Cardiac muscle cell (in vitro differentiated cells and primary cell): ENCODE results near the gene DAB1. TPM values are rescaled to one million over a fixed set of nuclear protein-coding genes. Genes with fewer than 3 reads are reported as not detected.

Experiments used
- DNase-seq, 2 donors: peaks; one replicate each; pipeline versions ENCODE4 v3.0.0 to v3.0.0-alpha.2; 2010 to 2017; ENCODE audit warnings: low read depth in 1 of 2, low spot score in 1 of 2
- H3K27ac ChIP-seq: fragments of 200-600 bp; sonication (generic); 2 replicates; pipeline ENCODE4 v1.5.1; 2016
- H3K27me3 ChIP-seq: fragments of 200-600 bp; sonication (generic); 2 replicates; pipeline ENCODE4 v1.6.0; 2016; ENCODE audit warnings: control low read depth
- H3K36me3 ChIP-seq: fragments of 200-600 bp; sonication (generic); 2 replicates; pipeline ENCODE4 v1.5.1; 2016; ENCODE audit warnings: control low read depth
- H3K4me1 ChIP-seq: fragments of 200-600 bp; sonication (generic); 2 replicates; pipeline ENCODE4 v1.8.1; 2017; ENCODE audit warnings: low read depth, mild to moderate bottlenecking, mixed run types
- H3K4me3 ChIP-seq: fragments of 200-600 bp; sonication (generic); 2 replicates; pipeline ENCODE4 v1.5.1; 2016; ENCODE audit warnings: mild to moderate bottlenecking
- H3K9me3 ChIP-seq: fragments of 200-600 bp; sonication (generic); 2 replicates; pipeline ENCODE4 v1.5.1; 2017; ENCODE audit warnings: low read depth, mild to moderate bottlenecking, control low read depth
- CTCF ChIP-seq: IDR thresholded peaks from 2 replicates; pipeline ENCODE4 v1.5.1; 2012; ENCODE audit warnings: low read depth, mild to moderate bottlenecking, low read length
- polyA plus RNA-seq: library from polyadenylated mRNA; unstranded; fragments of >200 nt; fragmentation: Nextera tagmentation; extraction: Ambion mirVana; gene quantifications from 2 replicates; pipeline ENCODE4 v1.2.1, GENCODE V29; 2016
- total RNA-seq: library from RNA; depleted of rRNA; stranded (reverse); fragments of >200 nt; gene quantifications from 2 replicates; pipeline ENCODE4 v1.2.3, GENCODE V29; 2016

The DAB1 gene
- total and polyA plus RNA-seq, 2 experiments from 2014 or later: 24.1 to 26.6 TPM

DNA sequence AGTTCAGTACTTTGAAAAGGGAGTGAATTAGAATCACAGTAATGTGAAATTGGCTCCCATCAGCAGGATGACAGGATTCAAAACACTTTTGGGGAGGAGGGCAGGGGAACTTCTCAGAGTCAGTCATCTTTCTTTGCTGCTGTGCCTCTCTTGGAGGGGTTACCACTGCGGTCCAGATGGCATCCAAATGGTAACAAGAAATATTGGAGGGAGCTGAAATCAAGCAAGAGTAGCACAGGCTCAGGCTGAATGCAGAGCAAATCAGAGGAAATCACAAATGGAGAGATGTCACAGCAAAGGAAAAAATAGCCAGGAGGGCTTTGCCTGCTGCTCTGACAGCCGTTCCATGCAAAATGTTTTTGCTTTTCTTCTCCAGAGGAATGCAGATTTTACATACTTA lies 383.0 kb downstream of the DAB1 start:
- TF ChIP-seq CTCF: no peak
- H3K27ac ChIP-seq: no peak overlapping the region
- no peak for DNase-seq
- no peaks in the 10 kb centered on the region for H3K9me3 ChIP-seq
- no peaks in the 10 kb centered on the region for H3K4me1 ChIP-seq
- H3K4me3 ChIP-seq: no peak overlapping the region
- H3K27me3 ChIP-seq: no peaks in the 10 kb centered on the region
- no peaks in the 10 kb centered on the region for H3K36me3 ChIP-seq

DNA sequence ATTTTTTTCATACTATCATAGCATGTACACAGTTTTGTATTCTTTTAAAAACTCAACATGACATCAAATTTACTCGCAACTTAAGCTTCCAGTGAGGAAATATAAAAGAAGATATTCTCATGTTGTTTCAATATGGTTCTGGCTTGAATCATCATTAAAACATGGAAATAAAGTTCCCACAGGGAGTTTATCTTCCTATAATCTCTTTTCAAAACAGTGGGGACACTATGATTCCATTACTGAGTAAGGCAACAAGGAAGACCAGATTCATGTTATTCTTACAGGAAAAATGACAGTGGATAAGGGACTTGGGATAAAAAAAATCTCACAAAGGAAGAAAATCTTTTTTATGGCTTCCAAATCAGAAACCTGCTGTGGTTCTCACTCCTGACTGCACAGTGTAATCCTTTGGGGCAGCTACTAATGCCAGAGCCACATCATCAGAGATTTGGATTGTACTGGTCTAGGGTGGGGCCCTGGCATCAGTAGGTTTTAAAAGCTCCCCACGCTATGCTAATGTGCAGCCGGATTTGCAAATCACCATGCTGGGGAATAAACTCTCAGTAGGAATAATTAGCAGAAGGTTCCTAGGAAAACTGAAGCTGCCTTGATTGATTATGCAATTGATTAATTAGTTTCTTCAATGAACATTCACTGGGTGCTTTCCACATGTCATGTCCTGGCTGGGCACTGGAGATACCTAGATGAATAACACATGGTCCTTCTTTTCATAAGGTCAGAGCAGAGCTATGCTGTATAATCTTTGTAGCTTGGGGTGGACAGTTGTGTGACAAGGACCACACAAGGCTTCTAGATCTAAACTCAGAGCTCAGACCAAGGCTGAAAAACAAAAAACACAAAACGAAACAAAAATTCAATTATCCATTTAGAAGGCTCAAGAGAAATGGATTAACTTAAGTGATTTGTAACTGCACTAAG lies 386.9 kb downstream of the DAB1 start:
- no peak for DNase-seq
- no peaks in the 10 kb centered on the region for H3K36me3 ChIP-seq
- no peak overlapping the region for H3K27ac ChIP-seq
- H3K9me3 ChIP-seq: no peaks in the 10 kb centered on the region
- TF ChIP-seq CTCF: no peak
- no peak overlapping the region for H3K4me3 ChIP-seq
- no peaks in the 10 kb centered on the region for H3K27me3 ChIP-seq
- no peaks in the 10 kb centered on the region for H3K4me1 ChIP-seq

DNA sequence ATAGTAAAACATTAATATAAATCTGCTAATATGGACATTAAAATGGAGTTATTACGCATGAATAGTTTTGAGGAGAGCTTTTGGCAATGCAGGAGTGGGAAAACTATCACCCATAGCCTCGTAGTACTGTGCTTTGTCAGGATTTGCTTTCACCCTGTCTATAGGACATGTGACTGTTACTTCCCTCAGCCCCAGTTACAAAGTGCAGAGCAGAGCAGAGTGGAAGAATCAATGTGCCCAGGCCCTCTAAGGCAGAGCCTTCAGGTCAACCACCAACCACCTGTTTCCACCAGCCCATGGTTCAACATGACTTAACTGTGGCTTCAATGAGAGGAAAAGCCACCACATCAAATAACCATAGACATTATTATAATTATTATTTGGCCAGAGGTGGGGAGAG lies 389.1 kb downstream of the DAB1 start:
- TF ChIP-seq CTCF: no peak
- H3K4me1 ChIP-seq: no peaks in the 10 kb centered on the region
- no peak overlapping the region for H3K27ac ChIP-seq
- H3K4me3 ChIP-seq: no peak overlapping the region
- no peak for DNase-seq
- no peaks in the 10 kb centered on the region for H3K9me3 ChIP-seq
- H3K27me3 ChIP-seq: no peaks in the 10 kb centered on the region
- no peaks in the 10 kb centered on the region for H3K36me3 ChIP-seq

DNA sequence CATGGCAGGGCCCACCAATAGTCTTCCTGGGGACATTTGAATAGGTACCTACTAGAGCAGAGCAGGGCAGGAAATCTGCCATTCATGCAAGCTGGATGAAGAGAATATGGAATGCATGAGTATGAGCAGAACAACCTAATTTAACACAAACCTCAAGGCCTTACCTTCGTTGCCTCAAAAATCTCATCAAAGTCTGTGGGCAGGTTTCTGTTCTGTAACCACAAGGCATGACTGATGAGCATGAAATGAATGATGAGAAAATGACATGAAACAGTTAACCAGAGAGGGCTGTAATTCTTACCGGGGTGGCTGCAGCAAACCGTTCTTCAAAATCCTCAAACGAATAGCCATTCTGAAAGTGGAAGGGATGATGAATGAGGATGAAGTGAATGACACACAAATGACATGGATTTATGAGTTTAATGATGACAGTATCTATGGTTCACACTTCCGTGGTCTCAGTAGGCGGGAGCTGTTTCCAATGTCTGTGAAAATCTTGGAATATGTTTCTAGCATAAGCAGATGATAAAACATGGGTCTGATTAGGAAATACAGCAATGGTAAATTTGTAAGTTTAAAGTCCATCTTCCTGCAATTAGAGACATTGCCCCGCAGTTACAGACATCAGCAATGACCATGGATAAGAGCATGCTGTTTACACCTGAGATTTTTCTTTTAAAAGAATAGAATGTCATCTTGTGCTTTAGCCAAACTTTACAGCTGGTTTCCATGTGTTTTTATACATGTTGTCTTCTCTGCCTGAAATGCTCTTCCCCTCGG lies 390.4 kb downstream of the DAB1 start:
- H3K4me1 ChIP-seq: no peaks in the 10 kb centered on the region
- DNase-seq: no peak
- H3K27me3 ChIP-seq: no peaks in the 10 kb centered on the region
- no peak for TF ChIP-seq CTCF
- H3K4me3 ChIP-seq: no peak overlapping the region
- H3K36me3 ChIP-seq: no peaks in the 10 kb centered on the region
- H3K27ac ChIP-seq: no peak overlapping the region
- H3K9me3 ChIP-seq: no peaks in the 10 kb centered on the region

GRCh38 chr1:57026624-57027354 lies 397.1 kb downstream of the DAB1 start:
- Histone ChIP-seq H3K27ac (no peak overlapping the region), H3K36me3 (no peaks in the 10 kb centered on the region), H3K4me1 (no peaks in the 10 kb centered on the region), H3K9me3 (no peaks in the 10 kb centered on the region), H3K4me3 (no peak overlapping the region), H3K27me3 (no peaks in the 10 kb centered on the region)
- no peak for TF ChIP-seq CTCF
- DNase-seq: no peak
